T-helper 2 cell treated with Interferon-gamma antibody and Interleukin-4, amounts not matched to agents 100 ng/mL and 5 ng/mL, for 36 hours (primary cell): ENCODE measurements around the gene GSG1L. TPM values are rescaled to one million over a fixed set of nuclear protein-coding genes. Genes with fewer than 3 reads are reported as not detected.
"Not testable (repeated sequence)": the region's sequence is repeated elsewhere in the genome, so short reads cannot be mapped to it uniquely, and the experiment has no call there.

ENCODE experiments used
- intact Hi-C: fragments of 100-400 bp; cut with micrococcal nuclease; formaldehyde crosslinking; loops from one replicate; pipeline ENCODE4 v1.15.1; 2023
- total RNA-seq: library from RNA; stranded (reverse); gene quantifications from 2 replicates; pipeline ENCODE4 v1.2.3, GENCODE V29; 2022

Gene GSG1L
- total RNA-seq, 1 donor from 2014 or later, result 0.23 TPM

GRCh38 chr16:27983244-27983643 is 80.3 kb downstream of the GSG1L start:
- intact Hi-C loops, result no loop called here

GRCh38 chr16:27982184-27982583 is 81.3 kb downstream of the GSG1L start:
- intact Hi-C loops, result no loop called here

GRCh38 chr16:27980919-27981700 is 82.4 kb downstream of the GSG1L start:
- intact Hi-C loops, result no loop called here

GRCh38 chr16:27980076-27980775 is 83.3 kb downstream of the GSG1L start:
- intact Hi-C loops, result no loop called here

GRCh38 chr16:27979668-27980067 is 83.8 kb downstream of the GSG1L start:
- intact Hi-C loops, result not testable (repeated sequence)

- intact Hi-C loops, result no loop called here
Measured at GRCh38 chr16:27978876-27979275, 84.6 kb downstream of the GSG1L start.

GRCh38 chr16:27977966-27978365 is 85.5 kb downstream of the GSG1L start:
- intact Hi-C loops, result no loop called here

- intact Hi-C loops, result no loop called here
Measured at GRCh38 chr16:27976990-27977389, 86.5 kb downstream of the GSG1L start.

- intact Hi-C loops, result no loop called here
Measured at GRCh38 chr16:27974896-27975540, 88.5 kb downstream of the GSG1L start.

GRCh38 chr16:27973678-27974077 is 89.8 kb downstream of the GSG1L start:
- intact Hi-C loops, result no loop called here

GRCh38 chr16:27972500-27972899 is 91.0 kb downstream of the GSG1L start:
- intact Hi-C loops, result loop anchor here (1.0 kb wide), 1 partner anchor 98 kb away; no protein-coding TSS in a partner anchor

- intact Hi-C loops, result no loop called here
Measured at GRCh38 chr16:27969574-27969973, 93.9 kb downstream of the GSG1L start.

GRCh38 chr16:27967169-27967568 is 96.3 kb downstream of the GSG1L start:
- intact Hi-C loops, result no loop called here

GRCh38 chr16:27966756-27967155 is 96.8 kb downstream of the GSG1L start:
- intact Hi-C loops, result no loop called here

- intact Hi-C loops, result no loop called here
Measured at GRCh38 chr16:27965801-27966200, 97.7 kb downstream of the GSG1L start.

GRCh38 chr16:27963471-27963965 is 100.0 kb downstream of the GSG1L start:
- intact Hi-C loops, result no loop called here

- intact Hi-C loops, result no loop called here
Measured at GRCh38 chr16:27962197-27962596, 101.3 kb downstream of the GSG1L start.

- intact Hi-C loops, result no loop called here
Measured at GRCh38 chr16:27961296-27961620, 102.3 kb downstream of the GSG1L start.

- intact Hi-C loops, result no loop called here
Measured at GRCh38 chr16:27960619-27961295, 102.8 kb downstream of the GSG1L start.

GRCh38 chr16:27959914-27960313 is 103.6 kb downstream of the GSG1L start:
- intact Hi-C loops, result no loop called here

GRCh38 chr16:27954191-27954590 is 109.3 kb downstream of the GSG1L start:
- intact Hi-C loops, result no loop called here

- intact Hi-C loops, result no loop called here
Measured at GRCh38 chr16:27952811-27953210, 110.7 kb downstream of the GSG1L start.
